Measurements from ENCODE around the gene GAPDH.

DNA sequence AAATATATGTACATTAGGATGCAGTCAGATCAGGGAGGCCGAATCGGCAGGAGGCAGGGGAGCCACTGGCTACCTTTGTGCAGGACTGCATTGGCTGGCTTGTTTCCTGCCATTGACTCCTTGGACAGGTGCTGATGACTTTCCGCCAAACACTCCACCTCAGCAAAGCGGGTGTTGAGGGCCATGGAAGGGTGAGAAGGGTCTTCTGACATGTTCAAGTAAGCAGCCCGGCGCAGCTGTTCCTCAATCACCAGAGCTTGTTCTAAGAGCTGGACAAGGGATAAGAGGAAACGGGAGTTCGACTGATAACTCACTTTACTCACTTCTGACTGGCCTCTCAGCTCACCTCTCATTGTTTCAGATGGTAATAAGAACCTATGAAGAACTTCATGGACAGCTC, 38.7 kb downstream of the GAPDH start:
- no peak for TF ChIP-seq POLR2A (IDR thresholded peaks at IDR 0.05)
- TF ChIP-seq, protein P1, sequence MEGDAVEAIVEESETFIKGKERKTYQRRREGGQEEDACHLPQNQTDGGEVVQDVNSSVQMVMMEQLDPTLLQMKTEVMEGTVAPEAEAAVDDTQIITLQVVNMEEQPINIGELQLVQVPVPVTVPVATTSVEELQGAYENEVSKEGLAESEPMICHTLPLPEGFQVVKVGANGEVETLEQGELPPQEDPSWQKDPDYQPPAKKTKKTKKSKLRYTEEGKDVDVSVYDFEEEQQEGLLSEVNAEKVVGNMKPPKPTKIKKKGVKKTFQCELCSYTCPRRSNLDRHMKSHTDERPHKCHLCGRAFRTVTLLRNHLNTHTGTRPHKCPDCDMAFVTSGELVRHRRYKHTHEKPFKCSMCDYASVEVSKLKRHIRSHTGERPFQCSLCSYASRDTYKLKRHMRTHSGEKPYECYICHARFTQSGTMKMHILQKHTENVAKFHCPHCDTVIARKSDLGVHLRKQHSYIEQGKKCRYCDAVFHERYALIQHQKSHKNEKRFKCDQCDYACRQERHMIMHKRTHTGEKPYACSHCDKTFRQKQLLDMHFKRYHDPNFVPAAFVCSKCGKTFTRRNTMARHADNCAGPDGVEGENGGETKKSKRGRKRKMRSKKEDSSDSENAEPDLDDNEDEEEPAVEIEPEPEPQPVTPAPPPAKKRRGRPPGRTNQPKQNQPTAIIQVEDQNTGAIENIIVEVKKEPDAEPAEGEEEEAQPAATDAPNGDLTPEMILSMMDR (IDR thresholded peaks at IDR 0.05), result no peak
- TF ChIP-seq EP300 (IDR thresholded peaks at IDR 0.05), result no peak

All from sigmoid colon (tissue), 4 donors.